Fibroblast of mammary gland (primary cell): ENCODE data around the gene GRIK2.

Experiments used
- DNase-seq: peaks from one replicate; pipeline ENCODE4 v3.0.0-alpha.2; 2010; ENCODE audit warnings: low read depth
- H3K4me3 ChIP-seq: 2 replicates; pipeline ENCODE4 v1.5.1; 2011; ENCODE audit warnings: low read depth, mild to moderate bottlenecking, low read length, moderate library complexity; ENCODE audit not compliant: control insufficient read depth
- CTCF ChIP-seq: conservative IDR thresholded peaks from 2 replicates; pipeline ENCODE4 v1.5.1; 2011; ENCODE audit warnings: low read depth, low read length, inconsistent platforms; ENCODE audit not compliant: control insufficient read depth, insufficient read depth

The GRIK2 gene

DNA sequence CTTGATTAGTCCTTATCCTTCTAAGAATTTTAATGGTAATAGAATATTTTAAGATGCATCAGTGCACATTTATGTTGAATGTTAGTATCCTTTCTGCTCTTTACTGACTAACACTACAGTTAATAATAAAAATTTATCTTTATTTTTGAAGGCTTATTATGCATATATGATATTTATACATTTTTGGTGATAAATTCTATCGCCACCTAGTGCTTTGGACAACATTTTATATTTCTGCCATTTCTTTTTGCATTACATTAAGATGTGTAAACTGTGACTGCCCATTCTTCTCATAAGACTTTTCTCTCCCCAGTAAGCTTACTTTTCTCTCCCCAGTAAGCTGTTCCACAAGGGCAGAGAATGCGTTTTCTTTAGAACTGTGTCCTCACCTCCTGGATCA is 252.3 kb downstream of the GRIK2 start:
- no peak overlapping the region for H3K4me3 ChIP-seq
- no peak for DNase-seq
- peak; percentile 13 for TF ChIP-seq CTCF

- no peak for DNase-seq
- no peak overlapping the region for H3K4me3 ChIP-seq
- TF ChIP-seq CTCF = no peak
Observed at GRCh38 chr6:101650402-101651100, 257.0 kb downstream of the GRIK2 start.

DNA sequence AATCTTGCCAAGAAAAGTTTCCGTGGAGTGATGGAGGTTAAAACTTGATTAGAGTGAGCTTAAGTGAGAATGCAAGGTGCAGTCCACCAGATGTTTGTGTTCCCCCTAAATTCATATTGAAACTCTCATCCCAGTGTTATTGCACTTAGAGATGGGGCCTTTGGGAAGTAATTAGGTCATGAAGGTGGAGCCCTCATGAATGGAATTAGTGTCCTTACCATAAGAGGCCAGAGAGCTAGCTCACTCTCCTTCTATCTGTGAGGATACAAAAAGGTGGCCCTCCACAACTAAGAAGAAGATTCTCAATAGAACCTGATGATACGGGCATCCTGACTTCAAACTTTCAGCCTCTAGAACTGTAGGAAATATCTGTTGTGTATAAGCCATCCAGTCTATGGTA is 258.6 kb downstream of the GRIK2 start:
- no peak overlapping the region for H3K4me3 ChIP-seq
- no peak for TF ChIP-seq CTCF
- no peak for DNase-seq

- TF ChIP-seq CTCF = no peak
- no peak overlapping the region for H3K4me3 ChIP-seq
- DNase-seq = no peak
Observed at GRCh38 chr6:101655109-101655508, 261.6 kb downstream of the GRIK2 start.

DNA sequence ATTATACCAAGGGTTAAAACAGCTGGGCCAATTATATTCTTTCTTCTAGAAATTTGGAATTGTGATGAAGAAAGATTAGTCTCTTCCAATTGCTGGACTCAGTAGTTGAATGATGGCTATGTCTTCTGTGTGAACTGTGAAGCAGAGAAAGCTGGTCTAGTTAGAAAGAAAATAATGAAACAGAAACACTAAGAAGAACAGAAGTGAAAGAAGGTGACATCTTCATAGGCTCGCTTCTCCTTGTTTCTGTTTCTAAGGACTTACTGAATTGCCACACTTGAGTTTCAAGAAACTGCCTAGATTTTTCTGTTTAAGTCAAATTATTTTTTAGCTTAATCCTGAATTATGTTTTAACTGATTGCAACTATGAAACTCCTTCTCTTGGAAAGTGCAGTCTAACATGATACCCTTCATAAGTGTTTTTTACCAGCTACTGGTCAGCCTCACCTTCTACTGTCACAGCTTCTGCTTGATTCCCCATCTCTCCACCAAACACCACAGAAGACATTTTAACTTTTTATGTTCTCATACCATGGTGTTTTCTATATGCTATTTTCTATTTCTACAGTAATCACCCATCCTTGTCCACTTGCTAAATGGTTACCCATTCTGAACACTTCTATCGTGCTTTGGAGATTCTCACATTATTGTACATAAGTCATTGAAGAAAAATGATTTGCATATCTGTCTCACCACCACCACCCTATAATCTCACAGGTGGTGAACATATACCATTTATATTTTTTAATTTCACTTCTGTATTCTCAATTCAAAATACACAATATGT is 268.8 kb downstream of the GRIK2 start:
- DNase-seq = no peak
- TF ChIP-seq CTCF = no peak
- no peak overlapping the region for H3K4me3 ChIP-seq

- TF ChIP-seq CTCF = no peak
Observed at GRCh38 chr6:101663100-101663499, 269.6 kb downstream of the GRIK2 start.

More at GRCh38 chr6:101663100-101663499, 269.6 kb downstream of the GRIK2 start:
- H3K4me3 ChIP-seq = no peak overlapping the region
- DNase-seq = no peak
